UCSD-AML1 (cell line): ENCODE results near the gene RSPH6A.

Experiments used
- DNase-seq: peaks from one replicate; lab custom pipeline; 2025; ENCODE audit not compliant: unreplicated experiment; lab: John Stamatoyannopoulos, UW

RSPH6A gene

GRCh38 chr19:45814851-45815480 lies at the start of gene RSPH6A:
Gene RSPH6A, minus strand, starts transcription at chr19:45815308. Its CDS starts 132 bp downstream, at chr19:45815176.
- DNase-seq = no peak

GRCh38 chr19:45864629-45865082 lies 49.5 kb upstream of the RSPH6A start:
- no peak for DNase-seq

- DNase-seq = peak; percentile 68
These were observed 48.9 kb upstream of the RSPH6A start, which contains the start of gene FOXA3 for GRCh38 chr19:45863840-45864628. Gene FOXA3, plus strand, starts transcription at chr19:45864326. Its CDS starts 131 bp downstream, at chr19:45864457.

- DNase-seq = no peak
These were observed 48.3 kb upstream of the RSPH6A start for GRCh38 chr19:45863335-45863839.

GRCh38 chr19:45862564-45863334 lies 47.6 kb upstream of the RSPH6A start, which contains the start of gene SYMPK:
Gene SYMPK, minus strand, starts transcription at chr19:45863147. Its CDS starts 8,652 bp downstream, at chr19:45854495.
- DNase-seq = peak; percentile 98

- no peak for DNase-seq
These were observed 47.1 kb upstream of the RSPH6A start for GRCh38 chr19:45862271-45862563.

- DNase-seq = no peak
These were observed 45.5 kb upstream of the RSPH6A start for GRCh38 chr19:45860359-45861259.

- DNase-seq = no peak
These were observed 39.2 kb upstream of the RSPH6A start for GRCh38 chr19:45854167-45854778.

- DNase-seq = no peak
These were observed 37.9 kb upstream of the RSPH6A start for GRCh38 chr19:45852983-45853382.

GRCh38 chr19:45852145-45852750 lies 37.1 kb upstream of the RSPH6A start:
- DNase-seq = no peak

GRCh38 chr19:45848922-45849321 lies 33.8 kb upstream of the RSPH6A start:
- no peak for DNase-seq

GRCh38 chr19:45847663-45848062 lies 32.6 kb upstream of the RSPH6A start:
- DNase-seq = no peak

- no peak for DNase-seq
These were observed 27.1 kb upstream of the RSPH6A start for GRCh38 chr19:45842198-45842597.

GRCh38 chr19:45834970-45835369 lies 19.9 kb upstream of the RSPH6A start:
- no peak for DNase-seq

GRCh38 chr19:45828945-45829344 lies 13.8 kb upstream of the RSPH6A start:
- DNase-seq = no peak

GRCh38 chr19:45828523-45828922 lies 13.4 kb upstream of the RSPH6A start:
- DNase-seq = no peak

- no peak for DNase-seq
These were observed 12.5 kb upstream of the RSPH6A start for GRCh38 chr19:45827459-45828093.

- DNase-seq = no peak
These were observed 11.8 kb upstream of the RSPH6A start for GRCh38 chr19:45826934-45827333.
